HCT116 (cell line): ENCODE data around the gene SLCO2B1. TPM values are rescaled to one million over a fixed set of nuclear protein-coding genes. Genes with fewer than 3 reads are reported as not detected.

Experiments used
- ATAC-seq: fragments of 200-7000 bp; cut with Tn5 transposase; 2 replicates; pipeline ENCODE4 v1.9.1; 2020; ENCODE audit warnings: mild to moderate bottlenecking, moderate library complexity
- BruUV-seq: library from RNA; stranded (reverse); fragments of 400-500 nt; replicated peaks from 2 replicates; lab custom pipeline; 2021; lab: Mats Ljungman, UMichigan
- CTCF ChIA-PET: fragments of 300-600 bp; sonication (Branson Sonifier 250); formaldehyde crosslinking; loops from one replicate; lab custom pipeline; 2021; ENCODE audit warnings: antibody characterized with exemption; lab: Charles Lee
- POLR2A ChIA-PET: fragments of 300-600, 350-600 bp; sonication (Branson Sonifier 250); formaldehyde crosslinking; loops from one replicate; lab custom pipeline; 2021; ENCODE audit warnings: antibody characterized with exemption; lab: Charles Lee
- RAD21 ChIA-PET, 2 experiments: fragments of 300-600 bp; sonication (Branson Sonifier 250); formaldehyde crosslinking; loops; one replicate each; lab custom pipeline; 2023; ENCODE audit warnings: low total read pairs in 2 of 2; ENCODE audit not compliant: uncharacterized antibody in 2 of 2, unreplicated experiment in 2 of 2, low non-redundant PET in 1 of 2; lab: Charles Lee
- DNase-seq: peaks from one replicate; pipeline ENCODE4 v3.0.0-alpha.2; 2010; ENCODE audit warnings: low read depth, low spot score
- H2AFZ ChIP-seq: fragments of 200-600 bp; shearing (Covaris generic), sonication (generic); 2 replicates; pipeline ENCODE4 v1.6.1; 2017; ENCODE audit warnings: low read depth, mixed run types, mixed read lengths, antibody characterized with exemption, low read length; ENCODE audit not compliant: poor library complexity, severe bottlenecking
- H3K27ac ChIP-seq: 2 replicates; pipeline ENCODE4 v1.5.1; 2012; ENCODE audit warnings: low read depth, low read length
- H3K27me3 ChIP-seq: fragments of 200-600 bp; sonication (generic); 2 replicates; pipeline ENCODE4 v1.6.1; 2016; ENCODE audit warnings: mixed run types, low read length, mixed read lengths; ENCODE audit not compliant: insufficient read depth
- H3K36me3 ChIP-seq, 2 experiments: fragments of 200-500 bp in 1 of 2; fragments of 200-600 bp in 1 of 2; sonication (Bioruptor generic) in 1 of 2; sonication (generic) in 1 of 2; 2 replicates each; pipeline versions ENCODE4 v1.5.1 to v1.6.1; 2014 to 2016; ENCODE audit warnings: low read length in 2 of 2, inconsistent platforms in 1 of 2, mixed read lengths in 1 of 2, mixed run types in 1 of 2; ENCODE audit not compliant: insufficient read depth in 2 of 2, control insufficient read depth in 1 of 2
- H3K4me1 ChIP-seq, 2 experiments: fragments of 200-600 bp in 1 of 2; sonication (generic) in 1 of 2; 2 replicates each; pipeline versions ENCODE4 v1.5.1 to v1.6.1; 2012 to 2017; ENCODE audit warnings: low read length in 2 of 2, inconsistent platforms in 1 of 2, mild to moderate bottlenecking in 1 of 2, mixed read lengths in 1 of 2, mixed run types in 1 of 2, moderate library complexity in 1 of 2; ENCODE audit not compliant: insufficient read depth in 2 of 2, control insufficient read depth in 1 of 2
- H3K4me2 ChIP-seq: fragments of 200-600 bp; sonication (generic); 2 replicates; pipeline ENCODE4 v1.6.1; 2017; ENCODE audit warnings: mixed run types, low read length, mixed read lengths
- H3K4me3 ChIP-seq, 2 experiments: fragments of 200-600 bp in 1 of 2; sonication (generic) in 1 of 2; replicated peaks in 1 of 2; 2 replicates each; pipeline ENCODE4 v1.5.1; 2011 to 2016; ENCODE audit warnings: low read length in 2 of 2, control low read depth in 1 of 2, low read depth in 1 of 2, mild to moderate bottlenecking in 1 of 2, mixed read lengths in 1 of 2, mixed run types in 1 of 2
- H3K79me2 ChIP-seq: fragments of 200-600 bp; sonication (generic); 2 replicates; pipeline ENCODE4 v1.6.1; 2017; ENCODE audit warnings: mild to moderate bottlenecking, mixed run types, low read length, moderate library complexity, mixed read lengths; ENCODE audit not compliant: insufficient read depth
- H3K9ac ChIP-seq: fragments of 200-600 bp; sonication (generic); 2 replicates; pipeline ENCODE4 v1.6.1; 2016; ENCODE audit warnings: low read length, mixed read lengths
- H3K9me2 ChIP-seq: fragments of 200-600 bp; sonication (generic), shearing (Covaris generic); 2 replicates; pipeline ENCODE4 v1.6.1; 2017; ENCODE audit warnings: mixed run types, mild to moderate bottlenecking, moderate library complexity; ENCODE audit not compliant: insufficient read depth
- H3K9me3 ChIP-seq, 2 experiments: fragments of 200-500 bp in 1 of 2; fragments of 200-600 bp in 1 of 2; sonication (Bioruptor generic) in 1 of 2; sonication (generic) in 1 of 2; 2 replicates each; pipeline ENCODE4 v1.6.1; 2014 to 2017; ENCODE audit warnings: low read length in 2 of 2, mixed read lengths in 2 of 2, inconsistent platforms in 1 of 2, low read depth in 1 of 2, mild to moderate bottlenecking in 1 of 2, mixed run types in 1 of 2, moderate library complexity in 1 of 2; ENCODE audit not compliant: control insufficient read depth in 1 of 2, insufficient read depth in 1 of 2
- H4K20me1 ChIP-seq: fragments of 200-600 bp; sonication (generic), shearing (Covaris generic); 2 replicates; pipeline ENCODE4 v1.6.1; 2017; ENCODE audit warnings: mixed run types, mild to moderate bottlenecking, moderate library complexity; ENCODE audit not compliant: insufficient read depth
- CBX3 ChIP-seq: IDR thresholded peaks from 2 replicates; pipeline ENCODE4 v1.6.1; 2012; ENCODE audit warnings: low read depth
- CEBPB ChIP-seq: IDR thresholded peaks from 2 replicates; pipeline ENCODE4 v1.6.1; 2012; ENCODE audit warnings: low read depth
- CTCF ChIP-seq, 3 experiments: fragments of 200-600 bp in 1 of 3; sonication (generic) in 1 of 3; IDR thresholded peaks in 2 of 3; conservative IDR thresholded peaks in 1 of 3; 2 replicates each; pipeline ENCODE4 v1.5.1; 2012 to 2017; ENCODE audit warnings: low read depth in 2 of 3, low read length in 2 of 3, antibody characterized with exemption in 1 of 3, borderline replicate concordance in 1 of 3, control low read depth in 1 of 3, mild to moderate bottlenecking in 1 of 3, mixed read lengths in 1 of 3, mixed run types in 1 of 3, moderate library complexity in 1 of 3; ENCODE audit not compliant: insufficient read depth in 1 of 3
- ELF1 ChIP-seq: IDR thresholded peaks from 2 replicates; pipeline ENCODE4 v1.6.1; 2012; ENCODE audit warnings: low read depth, borderline replicate concordance
- EZH2 ChIP-seq: fragments of 200-600 bp; sonication (generic); IDR thresholded peaks from 2 replicates; pipeline ENCODE4 v1.6.1; 2017; ENCODE audit warnings: antibody characterized with exemption, mixed run types
- JUND ChIP-seq: IDR thresholded peaks from 2 replicates; pipeline ENCODE4 v1.6.1; 2012
- MAX ChIP-seq: IDR thresholded peaks from 2 replicates; pipeline ENCODE4 v1.6.1; 2012
- POLR2A ChIP-seq: IDR thresholded peaks from 2 replicates; pipeline ENCODE4 v1.7.0; 2011; ENCODE audit warnings: borderline replicate concordance; ENCODE audit not compliant: insufficient read depth, insufficient read length; ENCODE audit errors: extremely low read depth
- POLR2AphosphoS5 ChIP-seq: IDR thresholded peaks from 2 replicates; pipeline ENCODE4 v1.6.1; 2011; ENCODE audit warnings: mild to moderate bottlenecking, low read depth, low read length, moderate library complexity
- REST ChIP-seq: IDR thresholded peaks from 2 replicates; pipeline ENCODE4 v1.6.1; 2012; ENCODE audit warnings: low read depth
- SIN3A ChIP-seq: IDR thresholded peaks from 2 replicates; pipeline ENCODE4 v1.6.1; 2012; ENCODE audit warnings: low read depth
- SP1 ChIP-seq: IDR thresholded peaks from 2 replicates; pipeline ENCODE4 v1.6.1; 2012; ENCODE audit warnings: low read depth
- SRF ChIP-seq: IDR thresholded peaks from 2 replicates; pipeline ENCODE4 v1.6.1; 2012; ENCODE audit warnings: low read depth
- ZBTB33 ChIP-seq: IDR thresholded peaks from 2 replicates; pipeline ENCODE4 v1.6.1; 2011; ENCODE audit warnings: mild to moderate bottlenecking, low read length, moderate library complexity; ENCODE audit not compliant: insufficient replicate concordance; ENCODE audit errors: extremely low read depth
- ZFX ChIP-seq: fragments of 450-650 bp; IDR thresholded peaks from 2 replicates; pipeline ENCODE4 v1.6.1; 2017
- intact Hi-C: fragments of 100-400 bp; cut with micrococcal nuclease; formaldehyde crosslinking; loops from 2 replicates; pipeline ENCODE4 v1.10.0; 2022
- total RNA-seq: library from RNA; stranded (reverse); gene quantifications from one replicate; pipeline ENCODE4 v1.2.1, GENCODE V29; 2021; ENCODE audit not compliant: unreplicated experiment

The SLCO2B1 gene
- total RNA-seq, 1 experiment from 2014 or later: 0.81 TPM

GRCh38 chr11:75205564-75206020 is 54.7 kb downstream of the SLCO2B1 start:
- H3K4me2 ChIP-seq: no peak overlapping the region
- no peak overlapping the region for H3K9ac ChIP-seq
- intact Hi-C loops: loop anchor here (1.0 kb wide), 3 partner anchors 61 to 276 kb away; no protein-coding TSS in a partner anchor
- no peak for ATAC-seq
- RAD21 ChIA-PET: interaction anchor here (0.9 to 2.3 kb wide), 10 partner anchors 32 to 183 kb away, joined by 3 to 24 read pairs (median 15); no protein-coding TSS in a partner anchor
- H2AFZ ChIP-seq: no peak overlapping the region
- H3K4me3 ChIP-seq: no peak overlapping the region
- H3K4me1 ChIP-seq: no peaks in the 10 kb centered on the region
- H3K27me3 ChIP-seq: peaks cover 34% of the 10 kb centered on the region
- no peak overlapping the region for H3K27ac ChIP-seq
- no peak for DNase-seq
- H4K20me1 ChIP-seq: no peaks in the 10 kb centered on the region
- no peaks in the 10 kb centered on the region for H3K9me2 ChIP-seq
- no TSS peak for BruUV-seq
- H3K36me3 ChIP-seq: no peaks in the 10 kb centered on the region
- CTCF ChIA-PET: interaction anchor here (0.8 to 4.2 kb wide), 24 partner anchors 9 to 276 kb away, joined by 3 to 255 read pairs (median 6); no protein-coding TSS in a partner anchor
- POLR2A ChIA-PET: interaction anchor here (1.0 to 1.1 kb wide), 4 partner anchors 11 to 65 kb away, joined by 3 to 8 read pairs (median 3); no protein-coding TSS in a partner anchor
- TF ChIP-seq ELF1: no peak
- no peak for TF ChIP-seq SP1
- TF ChIP-seq CEBPB: no peak
- TF ChIP-seq SRF: no peak
- TF ChIP-seq MAX: no peak
- no peak for TF ChIP-seq POLR2A
- no peak for TF ChIP-seq ZBTB33
- TF ChIP-seq EZH2: no peak
- TF ChIP-seq CBX3: no peak
- no peak for TF ChIP-seq JUND
- TF ChIP-seq REST: no peak
- TF ChIP-seq SIN3A: no peak
- TF ChIP-seq ZFX: no peak
- TF ChIP-seq POLR2AphosphoS5: no peak
- no peak for TF ChIP-seq CTCF (IDR thresholded peaks at IDR 0.05 in 2 of 3, conservative IDR thresholded peaks at IDR 0.05 in 1 of 3; ENCODE audit: borderline replicate concordance in 1 of 3, insufficient read depth in 1 of 3, low read depth in 2 of 3, low read length in 2 of 3)
- no peaks in the 10 kb centered on the region for H3K9me3 ChIP-seq
- H3K79me2 ChIP-seq: no peaks in the 10 kb centered on the region
